NOMO-1 (cell line): ENCODE measurements around the gene MBLAC1.

Experiments used
- DNase-seq, 2 experiments: peaks; one replicate each; lab custom pipeline; 2025; ENCODE audit not compliant: unreplicated experiment in 2 of 2; lab: John Stamatoyannopoulos, UW

The MBLAC1 gene, protein sequence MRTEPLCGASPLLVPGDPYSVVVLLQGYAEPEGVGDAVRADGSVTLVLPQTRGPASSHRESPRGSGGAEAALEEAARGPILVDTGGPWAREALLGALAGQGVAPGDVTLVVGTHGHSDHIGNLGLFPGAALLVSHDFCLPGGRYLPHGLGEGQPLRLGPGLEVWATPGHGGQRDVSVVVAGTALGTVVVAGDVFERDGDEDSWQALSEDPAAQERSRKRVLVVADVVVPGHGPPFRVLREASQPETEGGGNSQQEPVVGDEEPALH

DNA sequence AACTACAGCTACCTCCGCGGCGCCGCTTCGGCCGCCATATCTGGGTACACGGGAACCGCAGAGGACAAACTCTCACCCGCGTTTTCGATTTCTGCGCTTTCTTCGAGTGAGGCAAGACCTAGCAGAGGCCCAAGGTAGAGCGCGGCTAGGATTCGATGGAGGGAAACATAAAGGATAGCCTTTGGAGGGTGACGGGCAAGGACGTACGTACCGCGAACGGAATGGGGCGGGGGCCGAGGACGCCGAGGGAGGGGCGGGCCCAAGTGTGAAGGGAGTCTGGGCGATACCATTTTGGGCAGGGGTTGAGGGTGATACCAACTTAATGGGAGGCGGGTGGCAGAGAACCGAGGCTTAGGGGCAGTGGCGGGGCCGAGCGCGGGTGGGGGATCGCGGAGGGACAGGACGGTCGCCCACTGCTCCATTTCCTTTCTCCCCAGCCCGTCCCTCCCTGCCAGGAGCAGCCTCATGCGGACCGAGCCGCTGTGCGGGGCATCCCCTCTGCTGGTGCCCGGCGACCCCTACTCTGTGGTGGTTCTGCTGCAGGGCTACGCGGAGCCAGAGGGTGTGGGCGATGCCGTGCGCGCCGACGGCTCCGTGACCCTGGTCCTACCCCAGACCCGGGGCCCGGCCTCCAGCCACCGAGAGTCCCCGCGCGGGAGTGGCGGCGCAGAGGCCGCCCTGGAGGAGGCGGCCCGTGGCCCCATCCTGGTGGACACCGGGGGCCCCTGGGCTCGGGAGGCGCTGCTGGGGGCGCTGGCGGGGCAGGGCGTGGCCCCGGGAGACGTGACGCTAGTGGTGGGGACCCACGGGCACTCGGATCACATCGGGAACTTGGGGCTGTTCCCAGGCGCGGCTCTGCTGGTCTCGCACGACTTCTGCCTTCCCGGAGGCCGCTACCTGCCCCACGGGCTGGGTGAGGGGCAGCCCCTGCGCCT, at the start of gene MBLAC1:
Gene MBLAC1 (plus strand): TSS at position 37 of the 935 bp plus-strand sequence. CDS start 429 bp downstream, at position 466.
- DNase-seq: peak; percentile 92 to 96

DNA sequence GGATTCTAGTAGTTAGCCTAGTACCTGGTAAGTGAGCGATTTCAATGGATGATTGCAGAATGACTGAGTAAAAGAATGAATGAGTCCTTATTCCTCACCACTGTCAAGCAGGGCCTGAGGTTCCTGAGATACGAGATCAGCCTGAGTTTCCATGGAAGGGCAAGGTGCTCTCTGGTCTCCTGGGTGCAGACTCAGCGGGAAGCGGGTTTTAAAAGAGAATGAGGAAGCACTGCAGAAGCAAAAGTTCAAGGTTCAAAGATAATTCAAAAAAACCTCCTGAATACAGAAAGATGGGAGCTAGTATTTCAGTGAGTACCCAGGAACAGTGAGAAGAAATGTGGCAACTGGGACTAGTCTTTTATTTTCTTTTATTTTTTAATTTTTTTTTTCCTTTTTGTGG, 49.6 kb upstream of the MBLAC1 start:
- DNase-seq: no peak

DNA sequence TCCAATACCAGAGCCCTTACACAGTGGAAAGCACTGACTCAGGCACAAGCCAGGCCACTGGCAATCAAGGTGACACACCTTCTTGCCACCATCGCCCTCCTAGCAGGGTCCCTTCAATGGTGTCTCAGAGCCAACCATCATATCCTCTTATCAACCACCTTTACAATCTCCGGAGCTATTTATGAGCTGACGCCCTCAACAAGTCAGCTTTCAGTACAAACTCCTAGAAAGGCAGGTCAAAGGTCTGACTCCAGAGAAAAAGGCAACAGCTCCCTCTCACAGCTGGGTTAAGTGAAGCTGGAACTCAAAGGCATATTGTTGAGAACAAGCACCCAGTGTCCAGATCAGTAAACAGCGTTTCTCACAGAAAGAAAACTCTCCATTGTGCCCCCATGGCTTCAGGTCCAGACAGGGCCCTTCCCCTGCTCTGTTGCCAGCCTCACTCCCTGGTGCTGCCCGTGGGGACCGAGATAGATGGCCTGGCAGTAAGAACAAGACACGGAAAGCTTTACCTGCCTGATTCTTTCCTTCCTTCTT, 47.7 kb upstream of the MBLAC1 start:
- DNase-seq: no peak

DNA sequence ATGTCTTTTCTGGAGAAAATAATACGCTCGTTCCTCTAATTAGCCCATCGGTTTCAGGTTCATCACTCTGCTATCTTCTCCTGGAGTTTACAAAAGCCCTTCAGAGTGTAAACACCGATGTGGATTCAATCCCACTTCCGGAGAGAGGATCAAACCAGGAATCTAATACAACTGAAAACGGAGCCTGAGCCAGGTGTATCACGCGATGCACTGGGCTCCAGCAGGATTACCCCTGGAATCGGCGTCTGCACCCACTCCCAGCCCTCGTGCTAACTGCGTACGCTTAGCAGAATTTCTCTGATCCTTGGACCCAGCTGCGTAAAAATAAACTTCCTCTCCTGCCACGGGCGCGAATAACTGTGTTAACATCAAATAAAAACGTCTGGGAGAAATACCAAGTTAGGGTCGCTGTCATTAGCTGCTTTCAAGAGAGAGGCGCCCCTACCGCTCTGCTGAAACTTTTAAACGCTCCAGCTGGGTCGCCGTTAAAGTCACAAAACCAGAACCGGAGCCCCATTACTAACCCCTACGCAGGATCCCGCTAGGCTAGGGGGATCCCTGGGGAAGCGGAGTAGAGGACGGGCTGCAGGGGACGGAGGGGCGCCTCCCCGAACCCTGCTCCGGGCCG, 45.7 kb upstream of the MBLAC1 start:
- DNase-seq: peak in 1 of 2 experiments; percentile 39

DNA sequence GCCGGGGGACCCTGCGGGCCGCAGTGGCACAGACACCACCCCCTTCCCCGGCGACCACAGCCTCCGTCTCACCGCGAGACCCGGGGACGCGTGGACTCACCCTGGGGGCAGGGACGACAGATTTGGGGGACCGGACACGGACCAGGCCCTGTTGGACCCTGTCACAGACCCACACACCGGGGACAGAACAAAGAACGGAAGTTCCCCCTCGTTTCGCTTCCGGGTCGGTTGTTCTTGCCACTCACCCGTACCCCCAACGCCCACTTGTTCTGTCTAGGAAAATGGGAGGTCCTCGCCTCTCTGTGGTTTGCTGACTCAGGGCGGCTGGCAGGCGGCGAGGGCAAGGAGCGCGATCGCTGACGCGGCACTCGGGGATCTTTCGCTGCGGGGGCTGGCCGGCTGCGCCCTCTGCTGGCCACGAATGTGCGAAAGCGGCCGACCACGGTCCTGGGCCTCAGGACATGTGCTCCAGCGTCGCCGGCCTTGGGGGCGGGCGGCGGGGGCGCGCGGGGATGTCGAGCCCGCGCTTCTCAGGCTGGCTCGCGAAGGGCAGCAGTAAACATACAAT, 45.1 kb upstream of the MBLAC1 start, which contains the start of gene ZNF3:
Gene ZNF3 (minus strand): TSS at position 189 of the 568 bp plus-strand sequence. CDS start 4,366 bp downstream, outside the sequence.
- peak; percentile 100 for DNase-seq

DNA sequence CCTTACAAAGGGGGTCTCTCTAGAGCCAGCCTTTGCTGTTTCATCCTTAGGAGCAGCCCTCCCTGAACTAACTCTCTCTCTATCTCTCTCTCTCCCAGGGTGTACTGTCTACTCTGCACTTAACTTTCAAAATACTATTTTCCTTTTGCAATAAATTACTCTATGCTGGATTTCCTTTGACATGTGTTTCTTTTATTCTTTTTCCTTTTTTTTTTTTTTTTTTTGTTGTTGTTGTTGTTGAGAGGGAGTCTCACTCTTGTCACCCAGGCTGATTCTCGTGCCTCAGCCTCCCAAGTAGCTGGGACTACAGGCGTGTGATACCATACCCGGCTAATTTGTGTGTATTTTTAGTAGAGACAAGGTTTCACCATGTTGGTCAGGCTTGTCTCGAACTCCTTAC, 43.8 kb upstream of the MBLAC1 start:
- no peak for DNase-seq

DNA sequence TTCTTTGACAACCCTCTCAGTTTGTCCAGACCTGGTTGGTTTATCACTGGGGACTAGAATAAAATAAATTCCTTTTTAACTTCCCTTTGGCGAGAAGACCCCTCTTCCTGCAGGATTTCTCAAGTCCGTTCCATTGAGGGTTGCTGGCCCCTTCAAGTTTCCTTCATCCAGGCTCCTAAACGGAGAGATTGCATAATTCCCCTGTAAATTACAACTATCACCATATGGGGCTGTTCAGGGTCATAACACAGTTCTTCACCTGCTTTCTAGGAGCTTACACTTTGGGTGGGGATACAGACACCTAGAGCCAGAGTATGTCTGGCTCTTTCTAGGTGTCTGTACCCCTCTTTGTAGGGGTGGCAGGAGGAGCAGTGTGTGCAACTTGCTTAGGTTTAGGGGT, 41.3 kb upstream of the MBLAC1 start:
- peak in 1 of 2 experiments; percentile 32 for DNase-seq

DNA sequence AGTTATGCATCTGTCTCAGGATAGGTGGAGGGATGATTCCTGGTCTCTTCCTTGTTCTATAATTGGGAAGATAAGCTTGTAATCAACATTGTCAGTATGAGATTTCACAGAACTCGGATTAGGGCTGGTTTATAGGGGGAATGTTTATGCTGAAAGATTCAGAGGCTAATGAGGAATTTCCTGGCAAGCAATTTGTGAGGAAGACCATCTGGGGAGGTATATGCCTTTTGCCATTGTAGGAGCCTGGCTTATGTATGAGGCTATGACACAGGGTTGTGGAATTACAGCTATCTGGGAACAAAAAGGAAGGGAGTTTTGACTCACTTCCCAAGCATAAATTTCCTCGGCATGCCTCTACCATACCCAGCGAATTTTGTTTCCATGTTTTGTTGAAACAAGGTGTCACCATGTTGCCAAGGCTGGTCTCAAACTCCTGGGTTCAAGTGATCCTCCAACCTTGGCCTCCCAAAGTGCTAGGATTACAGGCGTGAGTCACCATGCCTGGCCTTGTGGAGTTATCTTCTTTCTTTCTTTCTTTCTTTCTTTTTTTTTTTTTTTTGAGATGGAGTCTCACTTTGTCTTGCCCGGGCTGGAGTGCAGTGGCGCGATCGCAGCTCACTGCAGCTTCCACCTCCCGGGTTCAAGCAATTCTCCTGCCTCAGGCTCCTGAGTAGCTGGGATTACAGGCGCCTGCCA, 39.6 kb upstream of the MBLAC1 start:
- DNase-seq: no peak

DNA sequence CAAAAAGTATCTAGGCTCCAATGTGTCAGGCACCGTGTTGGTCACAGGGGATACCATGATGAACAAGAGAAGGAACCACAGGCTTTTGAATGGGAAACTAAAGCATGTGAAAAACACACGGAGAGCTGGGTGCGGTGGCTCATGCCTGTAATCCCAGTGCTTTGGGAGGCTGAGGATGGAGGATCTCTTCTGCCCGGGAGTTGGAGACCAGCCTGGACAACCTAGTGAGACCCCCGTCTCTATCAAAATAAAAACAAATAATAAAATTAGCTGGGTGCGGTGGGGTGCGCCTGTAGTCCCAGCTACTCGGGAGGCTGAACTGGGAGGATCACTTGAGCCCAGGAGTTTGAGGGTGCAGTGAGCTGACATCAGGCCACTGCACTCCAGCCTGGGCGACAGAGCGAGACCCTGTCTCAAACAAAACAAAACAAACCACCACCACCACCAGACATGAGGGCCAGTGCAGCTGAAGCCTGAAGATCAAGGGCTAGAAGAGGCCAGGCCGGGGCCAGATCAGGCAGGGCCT, 38.6 kb upstream of the MBLAC1 start:
- no peak for DNase-seq

DNA sequence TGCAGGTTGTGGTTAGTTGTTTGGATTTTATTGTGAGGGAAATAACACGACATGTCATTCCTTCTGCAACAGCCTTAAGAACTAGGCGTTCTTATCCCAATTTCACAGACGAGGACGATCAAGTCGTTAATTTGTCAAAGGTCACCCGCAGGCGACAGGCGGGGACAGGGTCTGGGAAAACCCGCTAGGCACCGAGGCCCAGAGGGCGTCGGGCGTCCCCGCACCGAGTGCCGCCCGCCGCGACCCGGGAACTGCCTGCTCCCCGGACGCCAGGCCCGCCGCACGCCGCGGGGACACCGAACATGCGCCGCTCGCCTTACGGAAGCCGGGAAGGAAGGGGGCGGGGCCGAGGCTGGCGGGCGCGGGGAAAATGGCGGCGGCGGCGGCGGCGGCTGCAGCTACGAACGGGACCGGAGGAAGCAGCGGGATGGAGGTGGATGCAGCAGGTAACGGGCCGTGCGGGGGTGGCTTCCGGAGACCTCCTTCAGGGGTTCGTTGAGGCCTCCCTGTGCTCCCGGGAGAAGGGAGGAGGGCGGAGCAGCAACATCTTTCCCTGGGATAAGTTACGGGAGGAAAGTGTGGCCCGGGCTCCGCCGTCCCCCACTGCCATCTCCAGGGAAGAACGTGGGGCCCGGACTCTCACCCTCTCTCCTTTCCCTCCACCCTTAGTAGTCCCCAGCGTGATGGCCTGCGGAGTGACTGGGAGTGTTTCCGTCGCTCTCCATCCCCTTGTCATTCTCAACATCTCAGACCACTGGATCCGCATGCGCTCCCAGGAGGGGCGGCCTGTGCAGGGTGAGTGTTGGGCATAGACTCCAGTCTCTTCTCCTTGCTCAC, 37.9 kb upstream of the MBLAC1 start, which contains the start of gene COPS6:
Gene COPS6 (plus strand): TSS at position 349 of the 837 bp plus-strand sequence. CDS start 22 bp downstream, at position 371.
- peak; percentile 65 to 90 for DNase-seq

DNA sequence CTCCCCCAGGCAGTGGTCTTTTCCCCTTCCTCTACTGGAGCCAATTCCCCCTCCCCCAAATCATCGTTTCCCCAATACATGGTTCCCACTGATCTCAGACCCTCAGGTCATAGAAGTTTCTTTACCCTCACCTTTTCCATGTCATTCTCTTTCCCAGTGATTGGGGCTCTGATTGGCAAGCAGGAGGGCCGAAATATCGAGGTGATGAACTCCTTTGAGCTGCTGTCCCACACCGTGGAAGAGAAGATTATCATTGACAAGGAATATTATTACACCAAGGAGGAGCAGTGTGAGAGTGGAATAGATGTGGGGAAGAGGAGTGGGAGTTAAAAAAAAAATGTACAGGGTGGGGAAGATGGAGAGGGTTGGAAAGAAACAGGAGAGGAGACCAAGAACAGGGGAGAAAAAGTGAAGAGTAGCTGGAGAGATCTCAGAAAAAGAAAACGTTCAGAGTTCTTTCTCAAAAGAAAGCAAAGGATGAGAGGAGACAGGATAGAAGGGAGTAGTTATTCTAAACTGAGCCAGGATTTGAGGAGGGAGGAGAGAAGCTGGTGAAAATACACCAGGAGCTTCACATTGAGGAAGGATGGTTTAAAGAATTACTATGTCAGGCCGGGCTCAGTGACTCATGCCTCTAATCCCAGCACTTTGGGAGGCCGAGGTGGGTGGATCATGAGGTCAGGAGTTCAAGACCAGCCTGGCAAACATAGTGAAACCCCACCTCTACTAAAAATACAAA, 37.1 kb upstream of the MBLAC1 start:
- no peak for DNase-seq

DNA sequence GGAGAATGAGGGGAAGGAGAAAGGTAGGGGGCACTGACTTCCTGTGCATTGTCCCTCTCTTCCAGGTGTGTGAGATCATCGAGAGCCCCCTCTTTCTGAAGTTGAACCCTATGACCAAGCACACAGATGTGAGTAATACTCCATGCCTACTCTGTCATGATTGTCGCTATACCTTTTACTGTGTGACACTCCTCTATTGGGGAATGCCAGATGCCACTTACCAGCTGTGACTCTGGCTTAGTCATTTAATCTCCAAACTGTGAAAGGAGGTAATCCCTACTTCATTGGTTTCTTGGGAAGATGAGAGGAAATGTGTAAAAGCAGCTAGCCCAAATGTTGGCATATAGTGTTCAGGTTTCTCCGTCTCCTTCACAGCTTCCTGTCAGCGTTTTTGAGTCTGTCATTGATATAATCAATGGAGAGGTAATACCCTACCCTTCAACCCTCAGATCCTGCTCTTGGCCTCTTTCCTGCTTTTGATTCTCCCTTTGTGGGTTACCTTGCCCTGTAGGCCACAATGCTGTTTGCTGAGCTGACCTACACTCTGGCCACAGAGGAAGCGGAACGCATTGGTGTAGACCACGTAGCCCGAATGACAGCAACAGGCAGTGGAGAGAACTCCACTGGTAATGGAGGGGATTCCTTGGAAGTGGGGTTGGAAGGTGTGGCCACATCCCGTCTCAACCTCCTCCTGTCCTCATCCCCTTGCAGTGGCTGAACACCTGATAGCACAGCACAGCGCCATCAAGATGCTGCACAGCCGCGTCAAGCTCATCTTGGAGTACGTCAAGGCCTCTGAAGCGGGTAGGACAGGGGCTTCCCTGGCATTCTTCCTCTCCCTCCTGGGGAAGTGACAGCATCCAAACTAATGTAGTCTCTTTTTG, 36.0 kb upstream of the MBLAC1 start:
- no peak for DNase-seq

DNA sequence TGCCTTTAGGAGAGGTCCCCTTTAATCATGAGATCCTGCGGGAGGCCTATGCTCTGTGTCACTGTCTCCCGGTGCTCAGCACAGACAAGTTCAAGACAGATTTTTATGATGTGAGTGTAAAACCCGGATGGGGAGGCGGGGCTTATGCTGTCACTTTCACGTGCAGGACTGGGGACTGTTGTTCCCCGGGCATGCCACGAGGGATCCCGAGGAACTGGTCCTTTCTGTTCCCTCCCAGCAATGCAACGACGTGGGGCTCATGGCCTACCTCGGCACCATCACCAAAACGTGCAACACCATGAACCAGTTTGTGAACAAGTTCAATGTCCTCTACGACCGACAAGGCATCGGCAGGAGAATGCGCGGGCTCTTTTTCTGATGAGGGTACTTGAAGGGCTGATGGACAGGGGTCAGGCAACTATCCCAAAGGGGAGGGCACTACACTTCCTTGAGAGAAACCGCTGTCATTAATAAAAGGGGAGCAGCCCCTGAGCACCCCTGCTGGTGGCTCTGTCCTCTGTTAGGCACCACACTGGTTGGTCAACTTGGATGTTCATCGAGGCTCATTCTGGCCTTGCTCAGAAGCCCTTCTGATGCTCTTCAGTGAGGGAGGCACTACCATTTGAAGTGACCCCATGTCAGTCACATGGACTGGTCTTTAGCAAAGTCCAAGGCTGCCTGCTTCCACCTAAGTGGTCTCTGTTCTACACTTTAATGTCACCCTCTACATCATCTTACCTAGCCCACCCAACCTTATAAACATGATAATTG, 35.2 kb upstream of the MBLAC1 start:
- DNase-seq: no peak

DNA sequence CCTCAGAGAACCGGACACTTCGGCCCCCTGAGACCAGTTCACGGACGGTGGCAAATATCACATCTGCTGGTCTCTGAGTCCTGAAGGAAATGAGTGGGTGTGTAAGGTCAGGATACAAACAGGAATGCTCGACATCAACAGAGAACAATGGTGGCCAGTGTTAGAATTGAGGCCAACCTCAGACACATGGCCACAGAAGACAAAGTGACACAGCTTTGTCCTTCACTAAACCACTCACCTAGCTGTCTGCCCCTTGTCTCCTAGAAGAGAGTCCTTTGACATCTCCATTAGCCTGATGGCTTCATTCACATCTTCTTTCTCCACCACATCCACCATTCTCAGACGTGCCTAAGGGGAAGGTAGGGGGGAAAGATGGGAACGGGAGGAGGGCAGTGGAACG, 33.7 kb upstream of the MBLAC1 start:
- DNase-seq: no peak

DNA sequence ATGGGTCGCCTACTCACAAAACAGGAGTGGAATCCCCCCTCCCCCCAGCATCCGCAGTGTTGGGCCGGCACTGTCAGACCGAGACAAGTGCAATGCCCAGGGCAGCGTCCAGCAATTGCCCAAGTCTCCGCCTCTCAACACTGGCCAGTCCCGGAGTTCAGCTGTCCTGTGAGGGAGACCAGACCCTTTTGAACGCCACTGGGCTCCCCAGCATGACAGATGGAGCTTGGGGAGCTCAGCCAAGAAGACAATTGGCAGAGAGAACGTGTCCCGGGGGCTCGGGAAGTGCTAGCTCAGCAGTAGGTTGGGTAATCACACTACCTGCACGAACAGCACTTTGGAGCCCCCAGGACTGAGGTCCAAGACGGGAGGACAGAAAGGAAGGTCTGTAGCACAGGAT, 33.3 kb upstream of the MBLAC1 start:
- no peak for DNase-seq

DNA sequence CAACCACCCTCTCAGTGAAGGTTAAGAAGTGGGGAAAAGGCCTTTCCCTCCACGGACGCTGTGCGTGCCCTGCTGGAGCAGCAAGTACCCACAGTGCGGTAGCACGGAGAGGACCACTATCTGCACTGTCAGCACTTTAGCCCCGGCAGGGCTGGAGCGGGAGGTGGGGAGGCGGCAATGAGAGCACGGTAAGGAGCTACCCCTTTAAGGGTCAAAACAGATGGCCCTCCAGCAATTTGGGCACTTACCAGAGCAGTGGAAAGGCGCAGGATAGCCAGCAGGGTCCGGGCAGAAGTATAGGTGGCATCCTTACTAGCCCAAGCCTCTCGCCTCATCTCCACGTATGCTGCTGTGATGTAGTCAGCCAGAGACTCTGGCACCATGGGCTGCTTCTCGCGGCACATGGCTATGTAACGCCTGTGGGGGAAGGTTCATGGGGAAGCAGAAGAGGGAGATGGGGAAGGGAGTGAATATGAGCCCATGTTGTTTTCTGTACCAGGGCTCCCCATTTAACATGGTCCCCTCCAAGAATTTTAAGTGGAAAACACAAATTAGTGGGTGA, 32.8 kb upstream of the MBLAC1 start:
- DNase-seq: no peak
